ENCODE measurements around the gene TMEM181. TPM values are rescaled to one million over a fixed set of nuclear protein-coding genes. Genes with fewer than 3 reads are reported as not detected.
A peak's percentile ranks its signal among the peaks of the same experiment; 100 is the strongest.

TMEM181 gene
- total RNA-seq, 4 donors from 2014 or later, result 16.7 to 28.1 (median 21.2) TPM

DNA sequence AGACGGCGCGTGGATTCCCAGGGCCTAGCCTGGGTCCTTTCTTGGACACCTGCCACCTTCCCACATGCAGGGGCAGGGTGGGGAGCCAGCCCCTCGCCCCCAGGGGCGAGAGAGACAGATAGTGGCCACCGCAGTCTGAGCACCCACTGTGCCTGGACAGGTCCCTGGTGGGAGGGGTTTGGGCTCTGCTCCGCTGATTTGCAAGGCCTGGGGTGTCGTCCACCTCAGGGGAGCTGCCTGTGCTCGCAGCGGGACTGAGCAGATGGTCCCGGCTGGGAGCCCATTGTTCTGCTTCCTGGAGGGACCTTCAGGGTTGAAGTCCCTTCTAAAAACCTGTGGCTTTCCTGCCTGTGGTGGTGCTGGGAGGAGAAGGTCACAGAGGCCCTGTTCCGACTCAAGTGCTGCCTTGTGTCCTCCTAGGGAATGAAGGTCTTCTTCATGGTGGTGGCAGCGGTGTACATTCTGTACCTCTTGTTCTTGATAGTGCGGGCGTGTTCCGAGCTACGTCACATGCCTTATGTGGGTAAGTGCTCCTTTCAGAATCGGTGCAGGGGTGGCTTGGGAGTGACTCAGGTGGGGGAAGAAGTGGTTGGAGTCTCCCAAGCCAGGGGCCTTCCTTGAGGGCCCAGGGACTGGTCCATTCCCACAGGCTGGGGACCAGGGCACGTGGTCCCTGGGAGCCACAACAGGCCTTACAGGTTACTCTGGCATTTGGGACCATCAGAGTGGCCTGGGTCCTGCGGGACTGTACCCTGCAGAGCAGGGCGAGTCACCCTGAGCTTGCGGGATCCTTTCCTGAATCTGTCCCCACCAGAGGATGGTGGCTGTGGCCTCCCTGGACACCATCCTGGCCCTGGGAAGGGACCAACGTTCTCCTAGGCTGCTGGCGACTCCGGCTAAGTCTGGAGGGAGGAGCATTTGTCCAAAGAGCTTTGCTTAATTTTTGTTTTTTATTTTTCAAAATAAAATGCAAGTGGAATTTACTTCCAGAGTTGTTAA is 65.1 kb downstream of the TMEM181 start:
- Histone ChIP-seq H3K4me3 (replicated peaks in 1 of 3) (no peak overlapping the region), H3K9me3 (no peaks in the 10 kb centered on the region), H3K4me1 (peaks cover 22 to 23% of the 10 kb centered on the region in 2 donors), H3K36me3 (no peaks in the 10 kb centered on the region), H3K27ac (peak overlapping the region; percentile 56 to 86 (median 85)), H3K27me3 (no peaks in the 10 kb centered on the region)
- peak in 1 of 2 donors; percentile 29 for DNase-seq
- intact Hi-C loops (cut with DNase I), result no loop called here
- 94 to 95% methylated on average over 22 to 25 of the region's 25 CpGs for WGBS, 2 donors
- TF ChIP-seq, protein P1, sequence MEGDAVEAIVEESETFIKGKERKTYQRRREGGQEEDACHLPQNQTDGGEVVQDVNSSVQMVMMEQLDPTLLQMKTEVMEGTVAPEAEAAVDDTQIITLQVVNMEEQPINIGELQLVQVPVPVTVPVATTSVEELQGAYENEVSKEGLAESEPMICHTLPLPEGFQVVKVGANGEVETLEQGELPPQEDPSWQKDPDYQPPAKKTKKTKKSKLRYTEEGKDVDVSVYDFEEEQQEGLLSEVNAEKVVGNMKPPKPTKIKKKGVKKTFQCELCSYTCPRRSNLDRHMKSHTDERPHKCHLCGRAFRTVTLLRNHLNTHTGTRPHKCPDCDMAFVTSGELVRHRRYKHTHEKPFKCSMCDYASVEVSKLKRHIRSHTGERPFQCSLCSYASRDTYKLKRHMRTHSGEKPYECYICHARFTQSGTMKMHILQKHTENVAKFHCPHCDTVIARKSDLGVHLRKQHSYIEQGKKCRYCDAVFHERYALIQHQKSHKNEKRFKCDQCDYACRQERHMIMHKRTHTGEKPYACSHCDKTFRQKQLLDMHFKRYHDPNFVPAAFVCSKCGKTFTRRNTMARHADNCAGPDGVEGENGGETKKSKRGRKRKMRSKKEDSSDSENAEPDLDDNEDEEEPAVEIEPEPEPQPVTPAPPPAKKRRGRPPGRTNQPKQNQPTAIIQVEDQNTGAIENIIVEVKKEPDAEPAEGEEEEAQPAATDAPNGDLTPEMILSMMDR (IDR thresholded peaks at IDR 0.05), result no peak
- no peak for TF ChIP-seq POLR2A (IDR thresholded peaks at IDR 0.05)

DNA sequence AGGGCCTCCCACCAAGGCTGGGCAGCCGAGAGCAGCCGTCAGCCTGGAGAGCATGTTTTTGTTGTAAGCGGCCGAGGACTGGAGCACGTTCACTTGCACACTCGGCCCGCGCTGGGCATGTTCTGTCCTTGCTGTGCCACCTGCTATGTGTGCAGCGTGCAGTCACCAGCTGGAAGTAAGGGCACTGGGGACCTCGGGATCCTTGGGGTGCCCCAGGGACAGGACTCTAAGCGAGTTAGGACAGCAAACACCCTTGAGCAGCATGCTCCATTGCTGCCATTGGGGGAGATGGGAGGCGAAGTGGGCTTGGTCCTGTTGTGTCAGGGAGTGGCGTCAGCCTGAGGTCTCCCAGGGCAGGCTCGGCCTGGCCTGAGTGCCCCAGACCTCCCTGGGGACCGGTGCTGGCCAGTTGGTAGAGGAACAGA is 66.0 kb downstream of the TMEM181 start:
- WGBS, 2 donors, result 64 to 73% methylated on average over 15 of the region's 15 CpGs
- Histone ChIP-seq H3K36me3 (no peaks in the 10 kb centered on the region), H3K27ac (peak overlapping the region in 2 of 3 donors; percentile 85 to 86), H3K4me3 (replicated peaks in 1 of 3) (no peak overlapping the region), H3K27me3 (no peaks in the 10 kb centered on the region), H3K9me3 (no peaks in the 10 kb centered on the region), H3K4me1 (peaks cover 22 to 24% of the 10 kb centered on the region in 2 donors)
- peak; percentile 44 to 52 for DNase-seq
- no peak for TF ChIP-seq POLR2A (IDR thresholded peaks at IDR 0.05)
- TF ChIP-seq, protein P1 (IDR thresholded peaks at IDR 0.05), result no peak
- intact Hi-C loops (cut with DNase I), result no loop called here

DNA sequence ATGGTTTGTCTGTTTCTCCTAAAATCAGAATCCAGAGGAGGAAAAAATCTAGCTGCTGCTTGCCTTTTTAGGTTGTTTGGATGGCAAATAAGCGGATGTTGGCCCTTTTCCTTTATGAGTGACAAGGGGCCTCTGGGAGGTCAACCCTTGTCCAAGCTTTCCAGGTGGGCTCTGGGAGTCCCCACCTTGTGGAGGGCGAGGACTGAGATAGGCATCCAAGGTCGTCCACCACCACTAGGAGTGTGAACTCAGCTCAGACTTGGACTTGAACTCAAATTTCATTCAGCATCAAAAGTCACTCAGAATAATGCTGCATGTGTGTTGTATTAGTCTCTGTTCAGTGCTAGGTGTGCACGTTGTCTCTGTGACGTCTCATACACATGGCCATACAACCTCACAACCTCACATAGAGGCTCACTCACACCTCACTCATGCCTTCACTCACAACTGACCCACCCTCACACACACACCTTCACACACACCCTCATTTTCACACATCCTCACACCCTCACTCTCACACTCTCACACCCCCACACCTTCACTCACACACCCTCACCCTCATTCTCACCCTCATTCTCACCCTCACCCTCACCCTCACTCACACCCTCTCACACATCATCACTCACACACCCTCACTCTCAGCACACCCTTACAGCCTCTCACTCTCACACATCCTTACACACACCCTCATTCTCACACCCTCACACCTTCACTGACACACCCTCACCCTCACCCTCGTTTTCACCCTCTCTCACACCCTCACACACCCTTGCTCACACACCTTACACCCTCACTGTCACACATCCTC is 66.7 kb downstream of the TMEM181 start:
- no peaks in the 10 kb centered on the region for H3K36me3 ChIP-seq
- TF ChIP-seq, protein P1 (IDR thresholded peaks at IDR 0.05), result no peak
- no peak for TF ChIP-seq POLR2A (IDR thresholded peaks at IDR 0.05)
- H3K9me3 ChIP-seq, result no peaks in the 10 kb centered on the region
- WGBS, 2 donors, result 95% methylated on average over 6 of the region's 6 CpGs
- H3K27ac ChIP-seq, result peak overlapping the region in 1 of 3 donors; percentile 85
- intact Hi-C loops (cut with DNase I), result no loop called here
- peaks cover 22 to 30% of the 10 kb centered on the region in 2 donors for H3K4me1 ChIP-seq
- H3K4me3 ChIP-seq (replicated peaks in 1 of 3), result no peak overlapping the region
- H3K27me3 ChIP-seq, result no peaks in the 10 kb centered on the region
- DNase-seq, result no peak

DNA sequence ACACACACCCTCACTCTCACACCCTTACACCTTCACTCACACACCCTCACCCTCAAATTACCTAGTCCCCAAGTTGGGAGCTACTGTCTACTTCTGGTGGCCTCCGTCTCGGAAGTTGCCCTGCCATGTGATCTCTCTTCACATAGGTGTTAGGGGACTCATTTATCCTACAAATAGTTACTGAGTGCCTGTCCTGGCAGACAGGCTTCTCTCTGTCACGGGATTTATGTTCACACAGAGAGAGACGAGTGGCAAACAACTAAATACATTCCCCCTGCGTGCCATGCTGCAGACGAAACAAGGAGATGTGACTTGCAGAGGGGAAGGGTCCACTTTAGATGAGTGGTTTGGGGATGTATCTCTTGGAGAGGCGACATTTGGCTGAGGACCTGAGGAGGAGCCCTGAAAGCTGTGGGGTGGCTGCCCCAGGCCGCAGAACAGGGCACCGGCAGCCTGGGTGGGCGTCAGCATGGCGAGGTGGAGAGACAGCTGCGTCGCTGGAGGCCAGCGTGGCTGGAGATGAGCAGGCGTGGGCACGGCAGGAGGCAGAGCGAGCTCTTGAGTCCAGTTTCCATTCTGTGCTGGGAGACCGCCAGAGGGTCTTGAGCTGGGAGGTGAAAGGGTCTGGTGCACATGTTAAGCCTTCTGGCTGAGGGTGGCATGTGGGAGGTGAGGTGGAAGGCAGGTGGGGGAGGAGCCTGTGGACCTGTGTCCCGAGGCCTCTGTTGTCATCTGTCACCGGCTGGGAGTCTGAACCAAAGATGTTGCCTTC is 67.5 kb downstream of the TMEM181 start:
- TF ChIP-seq POLR2A (IDR thresholded peaks at IDR 0.05), result no peak
- TF ChIP-seq, protein P1 (IDR thresholded peaks at IDR 0.05), result no peak
- DNase-seq, result no peak
- H3K27me3 ChIP-seq, result no peaks in the 10 kb centered on the region
- no peak overlapping the region for H3K4me3 ChIP-seq (replicated peaks in 1 of 3)
- peaks cover 22 to 30% of the 10 kb centered on the region in 2 donors for H3K4me1 ChIP-seq
- H3K36me3 ChIP-seq, result no peaks in the 10 kb centered on the region
- intact Hi-C loops (cut with DNase I), result no loop called here
- H3K27ac ChIP-seq, result no peak overlapping the region
- WGBS, 2 donors, result 94 to 96% methylated on average over 20 of the region's 20 CpGs
- no peaks in the 10 kb centered on the region for H3K9me3 ChIP-seq
